Spleen (tissue), 11 donors: ENCODE results near the gene MXRA7. TPM values are rescaled to one million over a fixed set of nuclear protein-coding genes. Genes with fewer than 3 reads are reported as not detected.
"Not testable (repeated sequence)": the region's sequence is repeated elsewhere in the genome, so short reads cannot be mapped to it uniquely, and the experiment has no call there.

Experiments
- DNase-seq: peaks from one replicate; pipeline ENCODE4 v3.0.0-alpha.2; 2020
- H3K27ac ChIP-seq, 8 donors: fragments of 200-600 bp; sonication (generic) in 7 of 8; 1 replicate in 4 of 8; 2 replicates in 4 of 8; pipeline versions ENCODE4 v1.5.0 to v1.8.0; 2016 to 2021; ENCODE audit warnings: inconsistent platforms in 4 of 8, mild to moderate bottlenecking in 4 of 8, moderate library complexity in 1 of 8
- H3K27me3 ChIP-seq, 7 donors: fragments of 200-600 bp; sonication (generic) in 6 of 7; replicated peaks in 1 of 7; 1 replicate in 4 of 7; 2 replicates in 3 of 7; pipeline versions ENCODE4 v1.5.0 to v1.8.0; 2016 to 2021; ENCODE audit warnings: inconsistent platforms in 3 of 7, mild to moderate bottlenecking in 1 of 7
- H3K36me3 ChIP-seq, 6 donors: fragments of 200-600 bp; sonication (generic) in 5 of 6; 1 replicate in 4 of 6; 2 replicates in 2 of 6; pipeline versions ENCODE4 v1.5.0 to v1.8.0; 2016 to 2021; ENCODE audit warnings: inconsistent platforms in 2 of 6
- H3K4me1 ChIP-seq, 6 donors: fragments of 200-600 bp; sonication (generic) in 5 of 6; 1 replicate in 3 of 6; 2 replicates in 3 of 6; pipeline versions ENCODE4 v1.5.0 to v1.8.0; 2016 to 2021; ENCODE audit warnings: inconsistent platforms in 3 of 6
- H3K4me3 ChIP-seq, 8 donors: fragments of 200-600 bp; sonication (generic) in 7 of 8; 1 replicate in 4 of 8; 2 replicates in 4 of 8; pipeline versions ENCODE4 v1.5.0 to v1.8.0; 2016 to 2021; ENCODE audit warnings: inconsistent platforms in 4 of 8, mild to moderate bottlenecking in 4 of 8, moderate library complexity in 2 of 8
- H3K9me3 ChIP-seq, 8 donors: fragments of 200-600 bp; sonication (generic) in 7 of 8; 1 replicate in 4 of 8; 2 replicates in 4 of 8; pipeline versions ENCODE4 v1.5.0 to v1.8.0; 2016 to 2021; ENCODE audit warnings: inconsistent platforms in 4 of 8
- POLR2A ChIP-seq, 3 donors: fragments of 450-650 bp; IDR thresholded peaks; one replicate each; pipeline ENCODE4 v1.5.1; 2017; ENCODE audit warnings: antibody characterized with exemption in 3 of 3, mild to moderate bottlenecking in 1 of 3
- POLR2AphosphoS5 ChIP-seq, 3 donors: sonication (generic); formaldehyde crosslinking; IDR thresholded peaks; one replicate each; pipeline ENCODE4 v1.5.1; 2017; ENCODE audit warnings: antibody characterized with exemption in 3 of 3
- WGBS, 5 donors: extraction: QIAGEN DNeasy Blood & Tissue Kit in 3 of 5; methylation state at CpG; one replicate each; pipeline versions ENCODE4 v1.1.5 to v1.1.7; 2013 to 2018; 5-methylcytosine and 5-hydroxymethylcytosine counted together
- intact Hi-C: fragments of 100-400 bp; cut with DNase I; formaldehyde crosslinking; loops from one replicate; pipeline ENCODE4 v1.15.0; 2023; ENCODE audit warnings: low total_unique reads
- polyA plus RNA-seq, 3 donors: library from polyadenylated mRNA; stranded (reverse); fragments of 200-250 nt; gene quantifications; one replicate each; pipeline ENCODE4 v1.2.1, GENCODE V29; 2013
- total RNA-seq, 7 donors: library from RNA; depleted of rRNA in 3 of 7; stranded (reverse); fragments of >200 nt in 3 of 7; fragmentation: NEBNext Ultra II Directional in 4 of 7; extraction: Animal tissue kit (Norgen Biotek cat#: 25700) in 4 of 7; gene quantifications; one replicate each; pipeline versions ENCODE4 v1.1.0 to v1.2.1, GENCODE V29; 2016 to 2021
- TF ChIP-seq, protein P1 (sequence below), 11 experiments: fragments of 200-600 bp in 7 of 11; fragments of 450-650 bp in 4 of 11; sonication (generic) in 4 of 11; IDR thresholded peaks in 8 of 11; conservative IDR thresholded peaks in 3 of 11; 1 replicate in 7 of 11; 2 replicates in 4 of 11; pipeline versions ENCODE4 v1.4.0 to v1.8.0; 2016 to 2021; ENCODE audit warnings: antibody characterized with exemption in 11 of 11, inconsistent platforms in 4 of 11, mild to moderate bottlenecking in 1 of 11
- donor health status: healthy with polysubstance abuse.
- donor health status: DM: no; HTN: no; CAD: no; lungs with moderate emphysema.
- donor health status: DM: no; HTN: no; CAD: no.
- donor health status: Bipolar disorder and iron deficiency.
- donor health status: healthy.
- donor health status: DM: no; HTN: no; CAD: no.
- donor health status: DM: yes; HTN: yes; CAD: no.

MXRA7 gene
- total and polyA plus RNA-seq, 10 donors = 37.8 to 172 (median 117) TPM

DNA sequence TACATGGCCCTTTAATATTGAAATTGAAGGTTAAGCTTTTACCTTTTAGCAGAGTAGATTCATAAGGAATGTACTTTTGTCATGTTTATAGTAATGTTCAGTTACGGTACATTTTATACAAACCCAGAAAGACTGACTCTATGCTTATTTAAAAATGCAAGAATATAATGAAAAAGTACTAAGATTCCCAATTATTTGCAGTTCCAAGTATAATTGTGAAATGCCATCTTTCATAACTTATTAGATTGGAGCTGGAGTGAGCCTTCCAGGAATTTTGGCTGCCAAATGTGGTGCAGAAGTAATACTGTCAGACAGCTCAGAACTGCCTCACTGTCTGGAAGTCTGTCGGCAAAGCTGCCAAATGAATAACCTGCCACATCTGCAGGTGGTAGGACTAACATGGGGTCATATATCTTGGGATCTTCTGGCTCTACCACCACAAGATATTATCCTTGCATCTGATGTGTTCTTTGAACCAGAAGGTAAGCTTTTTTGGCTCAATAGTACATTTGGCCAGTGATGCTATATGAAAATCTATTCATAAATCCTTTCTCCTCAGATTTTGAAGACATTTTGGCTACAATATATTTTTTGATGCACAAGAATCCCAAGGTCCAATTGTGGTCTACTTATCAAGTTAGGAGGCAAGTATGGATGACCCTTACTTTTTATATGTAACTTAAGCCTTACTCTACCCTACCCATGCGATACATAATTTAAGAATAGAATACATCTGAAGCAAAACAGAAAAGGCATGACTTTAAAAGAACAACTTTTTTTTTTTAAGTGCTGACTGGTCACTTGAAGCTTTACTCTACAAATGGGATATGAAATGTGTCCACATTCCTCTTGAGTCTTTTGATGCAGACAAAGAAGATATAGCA is 22.2 kb upstream of the MXRA7 start:
- peak overlapping the region in 7 of 8 donors; percentile 13 to 99 (median 98) for H3K27ac ChIP-seq
- no peak for TF ChIP-seq POLR2AphosphoS5 (IDR thresholded peaks at IDR 0.05)
- TF ChIP-seq, protein P1, sequence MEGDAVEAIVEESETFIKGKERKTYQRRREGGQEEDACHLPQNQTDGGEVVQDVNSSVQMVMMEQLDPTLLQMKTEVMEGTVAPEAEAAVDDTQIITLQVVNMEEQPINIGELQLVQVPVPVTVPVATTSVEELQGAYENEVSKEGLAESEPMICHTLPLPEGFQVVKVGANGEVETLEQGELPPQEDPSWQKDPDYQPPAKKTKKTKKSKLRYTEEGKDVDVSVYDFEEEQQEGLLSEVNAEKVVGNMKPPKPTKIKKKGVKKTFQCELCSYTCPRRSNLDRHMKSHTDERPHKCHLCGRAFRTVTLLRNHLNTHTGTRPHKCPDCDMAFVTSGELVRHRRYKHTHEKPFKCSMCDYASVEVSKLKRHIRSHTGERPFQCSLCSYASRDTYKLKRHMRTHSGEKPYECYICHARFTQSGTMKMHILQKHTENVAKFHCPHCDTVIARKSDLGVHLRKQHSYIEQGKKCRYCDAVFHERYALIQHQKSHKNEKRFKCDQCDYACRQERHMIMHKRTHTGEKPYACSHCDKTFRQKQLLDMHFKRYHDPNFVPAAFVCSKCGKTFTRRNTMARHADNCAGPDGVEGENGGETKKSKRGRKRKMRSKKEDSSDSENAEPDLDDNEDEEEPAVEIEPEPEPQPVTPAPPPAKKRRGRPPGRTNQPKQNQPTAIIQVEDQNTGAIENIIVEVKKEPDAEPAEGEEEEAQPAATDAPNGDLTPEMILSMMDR (IDR thresholded peaks at IDR 0.05 in 8 of 11, conservative IDR thresholded peaks at IDR 0.05 in 3 of 11) = no peak
- no peak for TF ChIP-seq POLR2A (IDR thresholded peaks at IDR 0.05)
- peaks cover 54 to 82% (median 80%) of the 10 kb centered on the region in 6 donors for H3K4me1 ChIP-seq
- intact Hi-C loops = no loop called here
- H3K9me3 ChIP-seq = no peaks in the 10 kb centered on the region
- DNase-seq = no peak
- 74 to 90% (median 80%) methylated on average over 3 of the region's 3 CpGs for WGBS, 5 donors
- H3K4me3 ChIP-seq = peak overlapping the region in 1 of 8 donors; percentile 99
- no peaks in the 10 kb centered on the region for H3K27me3 ChIP-seq
- H3K36me3 ChIP-seq = peaks cover 0 to 77% (median 51%) of the 10 kb centered on the region in 6 donors

DNA sequence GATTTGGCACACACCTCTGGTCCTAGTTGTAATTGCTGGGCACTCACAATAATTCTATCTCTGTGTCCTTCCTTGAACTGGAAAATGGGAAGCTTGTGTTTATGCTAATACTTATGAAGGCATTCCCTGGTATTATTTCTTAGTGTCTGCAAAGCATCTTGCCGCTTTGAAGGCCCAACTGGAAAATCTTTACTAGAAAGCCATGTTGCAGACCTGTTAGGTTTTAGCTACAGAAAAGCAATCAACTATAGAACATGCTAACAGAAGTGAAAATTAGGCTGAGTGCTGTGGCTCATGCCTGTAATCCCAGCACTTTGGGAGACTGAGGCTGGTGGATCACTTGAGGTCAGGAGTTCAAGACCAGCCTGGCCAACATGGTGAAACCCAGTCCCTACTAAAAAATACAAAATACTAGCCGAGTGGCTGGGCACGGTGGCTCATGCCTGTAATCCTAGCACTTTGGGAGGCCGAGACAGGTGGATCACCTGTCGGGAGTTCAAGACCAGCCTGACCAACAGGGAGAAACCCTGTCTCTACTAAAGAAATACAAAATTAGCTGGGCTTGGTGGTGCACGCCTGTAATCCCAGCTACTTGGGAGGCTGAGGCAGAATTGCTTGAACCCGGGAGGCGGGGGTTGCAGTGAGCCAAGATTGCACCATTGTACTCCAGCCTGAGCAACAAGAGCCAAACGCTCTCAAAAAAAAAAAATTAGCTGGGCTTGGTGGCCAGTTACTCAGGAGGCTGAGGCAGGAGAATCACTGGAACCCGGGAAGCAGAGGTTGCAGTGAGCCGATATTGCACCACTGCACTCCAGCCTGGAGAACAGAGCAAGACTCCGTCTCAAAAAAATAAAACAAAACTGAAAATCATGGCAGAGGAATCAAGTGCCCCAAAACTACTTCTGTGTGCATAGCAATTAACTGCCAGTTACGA is 21.3 kb upstream of the MXRA7 start:
- Histone ChIP-seq H3K4me1 (peaks cover 60 to 91% (median 87%) of the 10 kb centered on the region in 6 donors), H3K27ac (peak overlapping the region in 6 of 8 donors; percentile 8 to 35 (median 20)), H3K36me3 (peaks cover 0 to 77% (median 51%) of the 10 kb centered on the region in 6 donors)
- H3K9me3 ChIP-seq, DNase-seq, H3K27me3 ChIP-seq, intact Hi-C loops, H3K4me3 ChIP-seq: not testable (repeated sequence)
- 75 to 87% (median 81%) methylated on average over 13 of the region's 13 CpGs for WGBS, 5 donors

DNA sequence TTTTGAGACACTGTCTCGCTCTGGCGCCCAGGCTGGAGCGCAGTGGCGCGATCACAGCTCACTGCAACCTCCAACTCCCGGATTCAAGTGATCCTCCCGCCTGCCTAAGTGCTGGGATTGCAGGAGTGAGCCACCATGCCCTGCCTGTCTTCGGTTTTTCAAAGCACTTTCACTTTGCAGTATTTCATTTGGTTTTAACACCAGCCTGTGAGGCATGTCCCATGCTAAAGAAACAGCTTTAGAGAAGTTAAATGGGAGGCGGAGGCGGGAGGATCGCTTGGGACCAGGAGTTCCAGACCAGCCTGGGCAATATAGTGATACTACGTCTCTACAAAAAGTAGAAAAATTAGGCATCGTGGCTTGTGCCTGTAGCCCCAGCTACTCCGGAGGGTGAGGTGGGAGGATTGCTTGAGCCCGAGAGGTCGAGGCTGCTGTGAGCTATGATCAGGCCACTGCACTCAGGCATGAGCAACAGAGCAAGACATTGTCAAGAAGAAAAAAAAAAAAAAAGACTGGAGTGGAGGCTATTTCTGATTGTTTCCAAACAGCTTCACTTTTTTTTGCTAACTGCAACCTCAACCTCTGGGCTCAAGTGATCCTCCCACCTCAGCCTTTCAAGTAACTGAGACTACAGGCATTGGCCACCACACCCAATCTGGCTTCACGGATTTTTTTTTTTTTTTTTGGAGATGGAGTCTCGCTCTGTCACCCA is 17.1 kb upstream of the MXRA7 start:
- Histone ChIP-seq H3K9me3 (no peaks in the 10 kb centered on the region), H3K27me3 (no peaks in the 10 kb centered on the region), H3K36me3 (peaks cover 0 to 71% (median 50%) of the 10 kb centered on the region in 6 donors), H3K27ac (peak overlapping the region; percentile 93 to 100 (median 100)), H3K4me1 (peaks cover 50 to 89% (median 85%) of the 10 kb centered on the region in 6 donors), H3K4me3 (peak overlapping the region; percentile 59 to 98 (median 88))
- peak in 1 of 3 donors; percentile 14 for TF ChIP-seq POLR2A (IDR thresholded peaks at IDR 0.05)
- TF ChIP-seq, protein P1 (IDR thresholded peaks at IDR 0.05 in 8 of 11, conservative IDR thresholded peaks at IDR 0.05 in 3 of 11) = no peak
- 38 to 52% (median 43%) methylated on average over 18 of the region's 18 CpGs for WGBS, 5 donors
- intact Hi-C loops = no loop called here
- no peak for DNase-seq
